ENCODE results near the gene KCNMA1. TPM values are rescaled to one million over a fixed set of nuclear protein-coding genes. Genes with fewer than 3 reads are reported as not detected.

KCNMA1 gene
- total and polyA plus RNA-seq, 2 donors (not counting 1 experiment from before 2014, with no cell fraction given) = 0.82 to 3.1 TPM

DNA sequence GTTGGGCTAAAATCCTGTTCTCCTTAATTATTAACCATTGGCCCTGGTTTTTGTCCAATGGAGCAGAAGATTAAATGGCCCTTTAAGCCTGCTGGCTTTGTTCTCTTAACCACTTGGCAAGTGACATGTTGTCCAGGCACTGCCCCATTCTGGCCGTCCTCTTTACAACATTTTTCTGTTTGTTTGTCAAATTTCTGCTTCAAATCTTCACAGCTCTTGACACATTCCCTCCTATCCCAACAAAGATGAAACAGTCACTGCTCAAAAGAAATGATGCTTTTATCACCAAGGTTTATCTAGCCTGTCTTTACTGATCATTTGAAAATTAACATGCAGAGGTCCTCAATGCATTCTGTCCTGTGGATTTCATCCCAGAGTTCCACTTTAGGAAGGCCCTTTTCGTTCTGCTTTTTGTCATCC, 700.4 kb downstream of the KCNMA1 start:
- Mint-ChIP-seq H3K27ac (no peak overlapping the region), H3K4me1 (no peaks in the 10 kb centered on the region), H3K27me3 (peaks cover 7% of the 10 kb centered on the region), H3K9me3 (ENCODE audit: insufficient read depth) (no peaks in the 10 kb centered on the region), H3K4me3 (no peak overlapping the region)
- DNase-seq = no peak
- Histone ChIP-seq H3K36me3 (replicated peaks in 1 of 2; ENCODE audit: control extremely low read depth in 1 of 2, control insufficient read depth in 1 of 2, extremely low read depth in 1 of 2, insufficient read depth in 2 of 2, low read length in 1 of 2) (no peaks in the 10 kb centered on the region), H3K27ac (ENCODE audit: low read length in 2 of 2) (no peak overlapping the region), H2AFZ (ENCODE audit: insufficient read depth, low read depth, low read length, poor library complexity, severe bottlenecking) (no peak overlapping the region), H3K27me3 (replicated peaks in 1 of 4; ENCODE audit: control extremely low read depth in 1 of 4, control insufficient read depth in 3 of 4, insufficient read depth in 4 of 4, low read length in 3 of 4) (no peaks in the 10 kb centered on the region), H3K4me1 (ENCODE audit: control insufficient read depth in 2 of 2, insufficient read depth in 2 of 2, low read length in 2 of 2) (no peaks in the 10 kb centered on the region), H3K9ac (ENCODE audit: low read length) (no peak overlapping the region), H3K9me3 (ENCODE audit: control extremely low read depth in 1 of 3, control insufficient read depth in 2 of 3, insufficient read depth in 1 of 3, low read length in 2 of 3) (no peaks in the 10 kb centered on the region), H4K20me1 (ENCODE audit: control insufficient read depth, insufficient read depth, low read length, poor library complexity, severe bottlenecking) (no peaks in the 10 kb centered on the region), H3K4me2 (replicated peaks; ENCODE audit: low read depth, low read length, poor library complexity, severe bottlenecking) (no peak overlapping the region), H3K4me3 (ENCODE audit: control extremely low read depth in 1 of 5, extremely low read depth in 1 of 5, insufficient read depth in 1 of 5, low read depth in 2 of 5, low read length in 4 of 5) (no peak overlapping the region), H3K79me2 (ENCODE audit: control insufficient read depth, insufficient read depth, low read length) (no peaks in the 10 kb centered on the region)
- WGBS (ENCODE audit: insufficient coverage) = 85% methylated on average over 1 of the region's 2 CpGs
- TF ChIP-seq, protein P1, sequence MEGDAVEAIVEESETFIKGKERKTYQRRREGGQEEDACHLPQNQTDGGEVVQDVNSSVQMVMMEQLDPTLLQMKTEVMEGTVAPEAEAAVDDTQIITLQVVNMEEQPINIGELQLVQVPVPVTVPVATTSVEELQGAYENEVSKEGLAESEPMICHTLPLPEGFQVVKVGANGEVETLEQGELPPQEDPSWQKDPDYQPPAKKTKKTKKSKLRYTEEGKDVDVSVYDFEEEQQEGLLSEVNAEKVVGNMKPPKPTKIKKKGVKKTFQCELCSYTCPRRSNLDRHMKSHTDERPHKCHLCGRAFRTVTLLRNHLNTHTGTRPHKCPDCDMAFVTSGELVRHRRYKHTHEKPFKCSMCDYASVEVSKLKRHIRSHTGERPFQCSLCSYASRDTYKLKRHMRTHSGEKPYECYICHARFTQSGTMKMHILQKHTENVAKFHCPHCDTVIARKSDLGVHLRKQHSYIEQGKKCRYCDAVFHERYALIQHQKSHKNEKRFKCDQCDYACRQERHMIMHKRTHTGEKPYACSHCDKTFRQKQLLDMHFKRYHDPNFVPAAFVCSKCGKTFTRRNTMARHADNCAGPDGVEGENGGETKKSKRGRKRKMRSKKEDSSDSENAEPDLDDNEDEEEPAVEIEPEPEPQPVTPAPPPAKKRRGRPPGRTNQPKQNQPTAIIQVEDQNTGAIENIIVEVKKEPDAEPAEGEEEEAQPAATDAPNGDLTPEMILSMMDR (IDR thresholded peaks at IDR 0.05) = no peak
- TF ChIP-seq EZH2 (IDR thresholded peaks at IDR 0.05; ENCODE audit: borderline replicate concordance, insufficient read depth, low read depth, low read length, poor library complexity, severe bottlenecking) = no peak
- ChIA-PET POLR2A (no interaction called here), CTCF (no interaction called here)
- intact Hi-C loops (cut with micrococcal nuclease) = no loop called here
- ATAC-seq (ENCODE audit: low read depth) = no peak

DNA sequence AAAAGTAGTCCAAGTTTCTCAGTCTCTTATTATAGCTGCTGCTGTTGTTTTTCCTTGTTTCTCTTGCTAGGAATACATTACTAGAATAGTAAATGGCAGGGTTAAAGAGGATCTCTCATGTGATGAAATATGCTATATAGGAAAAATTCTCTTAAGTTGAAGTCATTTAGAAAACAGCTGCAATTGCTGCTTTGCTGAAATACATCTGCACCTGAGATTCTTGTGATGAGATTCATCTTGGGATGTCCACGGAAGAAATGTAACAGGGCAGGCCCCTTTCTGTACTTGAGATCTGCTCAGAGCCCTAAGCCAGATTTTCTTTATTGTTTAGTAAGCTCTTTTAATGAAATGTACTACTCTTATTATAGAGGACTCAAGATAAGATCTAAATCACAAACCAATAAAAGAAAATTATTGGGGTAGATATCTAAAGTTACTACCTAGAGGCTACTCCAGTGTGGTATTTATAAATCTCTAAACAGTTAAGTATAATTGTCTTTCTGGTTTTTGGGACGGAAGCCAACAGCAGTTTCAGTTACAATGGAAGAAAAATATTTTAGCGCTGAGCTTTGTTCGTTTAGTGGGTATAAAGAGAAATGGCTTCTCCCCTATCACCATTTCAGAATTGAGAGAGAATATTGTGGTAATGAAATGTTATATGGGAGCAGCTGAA, 701.5 kb downstream of the KCNMA1 start:
- no peak for TF ChIP-seq EZH2 (IDR thresholded peaks at IDR 0.05; ENCODE audit: borderline replicate concordance, insufficient read depth, low read depth, low read length, poor library complexity, severe bottlenecking)
- TF ChIP-seq, protein P1 (IDR thresholded peaks at IDR 0.05) = no peak
- WGBS (ENCODE audit: insufficient coverage) = no CpG with 5 or more reads among the region's 4 CpGs
- H3K27ac Mint-ChIP-seq = no peak overlapping the region
- H3K9me3 ChIP-seq (ENCODE audit: control extremely low read depth in 1 of 3, control insufficient read depth in 2 of 3, insufficient read depth in 1 of 3, low read length in 2 of 3) = no peaks in the 10 kb centered on the region
- no peaks in the 10 kb centered on the region for H3K9me3 Mint-ChIP-seq (ENCODE audit: insufficient read depth)
- H3K9ac ChIP-seq (ENCODE audit: low read length) = no peak overlapping the region
- peaks cover 7% of the 10 kb centered on the region for H3K27me3 Mint-ChIP-seq
- DNase-seq (no peak), ATAC-seq (ENCODE audit: low read depth) (no peak)
- intact Hi-C loops (cut with micrococcal nuclease) = no loop called here
- no peaks in the 10 kb centered on the region for H3K79me2 ChIP-seq (ENCODE audit: control insufficient read depth, insufficient read depth, low read length)
- no peaks in the 10 kb centered on the region for H3K36me3 ChIP-seq (replicated peaks in 1 of 2; ENCODE audit: control extremely low read depth in 1 of 2, control insufficient read depth in 1 of 2, extremely low read depth in 1 of 2, insufficient read depth in 2 of 2, low read length in 1 of 2)
- H3K4me3 Mint-ChIP-seq = no peak overlapping the region
- no peaks in the 10 kb centered on the region for H3K4me1 Mint-ChIP-seq
- POLR2A ChIA-PET = no interaction called here
- H3K4me2 ChIP-seq (replicated peaks; ENCODE audit: low read depth, low read length, poor library complexity, severe bottlenecking) = no peak overlapping the region
- CTCF ChIA-PET = no interaction called here
- H3K4me3 ChIP-seq (ENCODE audit: control extremely low read depth in 1 of 5, extremely low read depth in 1 of 5, insufficient read depth in 1 of 5, low read depth in 2 of 5, low read length in 4 of 5) = no peak overlapping the region
- no peak overlapping the region for H2AFZ ChIP-seq (ENCODE audit: insufficient read depth, low read depth, low read length, poor library complexity, severe bottlenecking)
- no peaks in the 10 kb centered on the region for H3K27me3 ChIP-seq (replicated peaks in 1 of 4; ENCODE audit: control extremely low read depth in 1 of 4, control insufficient read depth in 3 of 4, insufficient read depth in 4 of 4, low read length in 3 of 4)
- H4K20me1 ChIP-seq (ENCODE audit: control insufficient read depth, insufficient read depth, low read length, poor library complexity, severe bottlenecking) = no peaks in the 10 kb centered on the region
- no peak overlapping the region for H3K27ac ChIP-seq (ENCODE audit: low read length in 2 of 2)
- no peaks in the 10 kb centered on the region for H3K4me1 ChIP-seq (ENCODE audit: control insufficient read depth in 2 of 2, insufficient read depth in 2 of 2, low read length in 2 of 2)

Data from B cell (primary cell).